Vagina (tissue), 2 donors: Measurements from ENCODE around the gene FMN2.

Experiments used
- POLR2A ChIP-seq, 2 donors: fragments of 450-650 bp; IDR thresholded peaks; one replicate each; pipeline ENCODE4 v1.6.1; 2017; ENCODE audit warnings: antibody characterized with exemption in 2 of 2, mild to moderate bottlenecking in 2 of 2, moderate library complexity in 2 of 2
- POLR2AphosphoS5 ChIP-seq, 2 donors: sonication (generic); formaldehyde crosslinking; IDR thresholded peaks; one replicate each; pipeline ENCODE4 v1.9.0; 2017; ENCODE audit warnings: antibody characterized with exemption in 2 of 2, mild to moderate bottlenecking in 2 of 2, low read depth in 1 of 2; ENCODE audit not compliant: insufficient read depth in 1 of 2
- TF ChIP-seq, protein P1 (sequence below), 3 experiments: fragments of 450-650 bp in 2 of 3; fragments of 200-600 bp in 1 of 3; sonication (generic) in 1 of 3; IDR thresholded peaks; one replicate each; pipeline ENCODE4 v1.5.1; 2017 to 2019; ENCODE audit warnings: antibody characterized with exemption in 3 of 3, mild to moderate bottlenecking in 2 of 3, moderate library complexity in 2 of 3

- TF ChIP-seq, protein P1, sequence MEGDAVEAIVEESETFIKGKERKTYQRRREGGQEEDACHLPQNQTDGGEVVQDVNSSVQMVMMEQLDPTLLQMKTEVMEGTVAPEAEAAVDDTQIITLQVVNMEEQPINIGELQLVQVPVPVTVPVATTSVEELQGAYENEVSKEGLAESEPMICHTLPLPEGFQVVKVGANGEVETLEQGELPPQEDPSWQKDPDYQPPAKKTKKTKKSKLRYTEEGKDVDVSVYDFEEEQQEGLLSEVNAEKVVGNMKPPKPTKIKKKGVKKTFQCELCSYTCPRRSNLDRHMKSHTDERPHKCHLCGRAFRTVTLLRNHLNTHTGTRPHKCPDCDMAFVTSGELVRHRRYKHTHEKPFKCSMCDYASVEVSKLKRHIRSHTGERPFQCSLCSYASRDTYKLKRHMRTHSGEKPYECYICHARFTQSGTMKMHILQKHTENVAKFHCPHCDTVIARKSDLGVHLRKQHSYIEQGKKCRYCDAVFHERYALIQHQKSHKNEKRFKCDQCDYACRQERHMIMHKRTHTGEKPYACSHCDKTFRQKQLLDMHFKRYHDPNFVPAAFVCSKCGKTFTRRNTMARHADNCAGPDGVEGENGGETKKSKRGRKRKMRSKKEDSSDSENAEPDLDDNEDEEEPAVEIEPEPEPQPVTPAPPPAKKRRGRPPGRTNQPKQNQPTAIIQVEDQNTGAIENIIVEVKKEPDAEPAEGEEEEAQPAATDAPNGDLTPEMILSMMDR (IDR thresholded peaks at IDR 0.05), result no peak
- TF ChIP-seq POLR2A (IDR thresholded peaks at IDR 0.05) (no peak), POLR2AphosphoS5 (IDR thresholded peaks at IDR 0.05; ENCODE audit: insufficient read depth in 1 of 2, low read depth in 1 of 2) (no peak)
Measured at GRCh38 chr1:240295811-240296210, 204.1 kb downstream of the FMN2 start.
